HCT116 (cell line): ENCODE data around the gene KRT73. TPM values are rescaled to one million over a fixed set of nuclear protein-coding genes. Genes with fewer than 3 reads are reported as not detected.

Experiments used
- ATAC-seq: fragments of 200-7000 bp; cut with Tn5 transposase; 2 replicates; pipeline ENCODE4 v1.9.1; 2020; ENCODE audit warnings: mild to moderate bottlenecking, moderate library complexity
- BruUV-seq: library from RNA; stranded (reverse); fragments of 400-500 nt; replicated peaks from 2 replicates; lab custom pipeline; 2021; lab: Mats Ljungman, UMichigan
- CTCF ChIA-PET: fragments of 300-600 bp; sonication (Branson Sonifier 250); formaldehyde crosslinking; loops from one replicate; lab custom pipeline; 2021; ENCODE audit warnings: antibody characterized with exemption; lab: Charles Lee
- POLR2A ChIA-PET: fragments of 300-600, 350-600 bp; sonication (Branson Sonifier 250); formaldehyde crosslinking; loops from one replicate; lab custom pipeline; 2021; ENCODE audit warnings: antibody characterized with exemption; lab: Charles Lee
- RAD21 ChIA-PET, 2 experiments: fragments of 300-600 bp; sonication (Branson Sonifier 250); formaldehyde crosslinking; loops; one replicate each; lab custom pipeline; 2023; ENCODE audit warnings: low total read pairs in 2 of 2; ENCODE audit not compliant: uncharacterized antibody in 2 of 2, unreplicated experiment in 2 of 2, low non-redundant PET in 1 of 2; lab: Charles Lee
- DNase-seq: peaks from one replicate; pipeline ENCODE4 v3.0.0-alpha.2; 2010; ENCODE audit warnings: low read depth, low spot score
- H2AFZ ChIP-seq: fragments of 200-600 bp; shearing (Covaris generic), sonication (generic); 2 replicates; pipeline ENCODE4 v1.6.1; 2017; ENCODE audit warnings: low read depth, mixed run types, mixed read lengths, antibody characterized with exemption, low read length; ENCODE audit not compliant: poor library complexity, severe bottlenecking
- H3K27ac ChIP-seq: 2 replicates; pipeline ENCODE4 v1.5.1; 2012; ENCODE audit warnings: low read depth, low read length
- H3K27me3 ChIP-seq: fragments of 200-600 bp; sonication (generic); 2 replicates; pipeline ENCODE4 v1.6.1; 2016; ENCODE audit warnings: mixed run types, low read length, mixed read lengths; ENCODE audit not compliant: insufficient read depth
- H3K36me3 ChIP-seq, 2 experiments: fragments of 200-500 bp in 1 of 2; fragments of 200-600 bp in 1 of 2; sonication (Bioruptor generic) in 1 of 2; sonication (generic) in 1 of 2; 2 replicates each; pipeline versions ENCODE4 v1.5.1 to v1.6.1; 2014 to 2016; ENCODE audit warnings: low read length in 2 of 2, inconsistent platforms in 1 of 2, mixed read lengths in 1 of 2, mixed run types in 1 of 2; ENCODE audit not compliant: insufficient read depth in 2 of 2, control insufficient read depth in 1 of 2
- H3K4me1 ChIP-seq, 2 experiments: fragments of 200-600 bp in 1 of 2; sonication (generic) in 1 of 2; 2 replicates each; pipeline versions ENCODE4 v1.5.1 to v1.6.1; 2012 to 2017; ENCODE audit warnings: low read length in 2 of 2, inconsistent platforms in 1 of 2, mild to moderate bottlenecking in 1 of 2, mixed read lengths in 1 of 2, mixed run types in 1 of 2, moderate library complexity in 1 of 2; ENCODE audit not compliant: insufficient read depth in 2 of 2, control insufficient read depth in 1 of 2
- H3K4me2 ChIP-seq: fragments of 200-600 bp; sonication (generic); 2 replicates; pipeline ENCODE4 v1.6.1; 2017; ENCODE audit warnings: mixed run types, low read length, mixed read lengths
- H3K4me3 ChIP-seq, 2 experiments: fragments of 200-600 bp in 1 of 2; sonication (generic) in 1 of 2; replicated peaks in 1 of 2; 2 replicates each; pipeline ENCODE4 v1.5.1; 2011 to 2016; ENCODE audit warnings: low read length in 2 of 2, control low read depth in 1 of 2, low read depth in 1 of 2, mild to moderate bottlenecking in 1 of 2, mixed read lengths in 1 of 2, mixed run types in 1 of 2
- H3K79me2 ChIP-seq: fragments of 200-600 bp; sonication (generic); 2 replicates; pipeline ENCODE4 v1.6.1; 2017; ENCODE audit warnings: mild to moderate bottlenecking, mixed run types, low read length, moderate library complexity, mixed read lengths; ENCODE audit not compliant: insufficient read depth
- H3K9ac ChIP-seq: fragments of 200-600 bp; sonication (generic); 2 replicates; pipeline ENCODE4 v1.6.1; 2016; ENCODE audit warnings: low read length, mixed read lengths
- H3K9me2 ChIP-seq: fragments of 200-600 bp; sonication (generic), shearing (Covaris generic); 2 replicates; pipeline ENCODE4 v1.6.1; 2017; ENCODE audit warnings: mixed run types, mild to moderate bottlenecking, moderate library complexity; ENCODE audit not compliant: insufficient read depth
- H3K9me3 ChIP-seq, 2 experiments: fragments of 200-500 bp in 1 of 2; fragments of 200-600 bp in 1 of 2; sonication (Bioruptor generic) in 1 of 2; sonication (generic) in 1 of 2; 2 replicates each; pipeline ENCODE4 v1.6.1; 2014 to 2017; ENCODE audit warnings: low read length in 2 of 2, mixed read lengths in 2 of 2, inconsistent platforms in 1 of 2, low read depth in 1 of 2, mild to moderate bottlenecking in 1 of 2, mixed run types in 1 of 2, moderate library complexity in 1 of 2; ENCODE audit not compliant: control insufficient read depth in 1 of 2, insufficient read depth in 1 of 2
- H4K20me1 ChIP-seq: fragments of 200-600 bp; sonication (generic), shearing (Covaris generic); 2 replicates; pipeline ENCODE4 v1.6.1; 2017; ENCODE audit warnings: mixed run types, mild to moderate bottlenecking, moderate library complexity; ENCODE audit not compliant: insufficient read depth
- ATF3 ChIP-seq: IDR thresholded peaks from 2 replicates; pipeline ENCODE4 v1.6.1; 2012
- CBX3 ChIP-seq: IDR thresholded peaks from 2 replicates; pipeline ENCODE4 v1.6.1; 2012; ENCODE audit warnings: low read depth
- CEBPB ChIP-seq: IDR thresholded peaks from 2 replicates; pipeline ENCODE4 v1.6.1; 2012; ENCODE audit warnings: low read depth
- CTCF ChIP-seq, 3 experiments: fragments of 200-600 bp in 1 of 3; sonication (generic) in 1 of 3; IDR thresholded peaks in 2 of 3; conservative IDR thresholded peaks in 1 of 3; 2 replicates each; pipeline ENCODE4 v1.5.1; 2012 to 2017; ENCODE audit warnings: low read depth in 2 of 3, low read length in 2 of 3, antibody characterized with exemption in 1 of 3, borderline replicate concordance in 1 of 3, control low read depth in 1 of 3, mild to moderate bottlenecking in 1 of 3, mixed read lengths in 1 of 3, mixed run types in 1 of 3, moderate library complexity in 1 of 3; ENCODE audit not compliant: insufficient read depth in 1 of 3
- EGR1 ChIP-seq: IDR thresholded peaks from 2 replicates; pipeline ENCODE4 v1.6.1; 2012; ENCODE audit warnings: low read depth
- ELF1 ChIP-seq: IDR thresholded peaks from 2 replicates; pipeline ENCODE4 v1.6.1; 2012; ENCODE audit warnings: low read depth, borderline replicate concordance
- EZH2 ChIP-seq: fragments of 200-600 bp; sonication (generic); IDR thresholded peaks from 2 replicates; pipeline ENCODE4 v1.6.1; 2017; ENCODE audit warnings: antibody characterized with exemption, mixed run types
- FOSL1 ChIP-seq: IDR thresholded peaks from 2 replicates; pipeline ENCODE4 v1.6.1; 2012; ENCODE audit warnings: low read depth
- JUND ChIP-seq: IDR thresholded peaks from 2 replicates; pipeline ENCODE4 v1.6.1; 2012
- MAX ChIP-seq: IDR thresholded peaks from 2 replicates; pipeline ENCODE4 v1.6.1; 2012
- POLR2A ChIP-seq: IDR thresholded peaks from 2 replicates; pipeline ENCODE4 v1.7.0; 2011; ENCODE audit warnings: borderline replicate concordance; ENCODE audit not compliant: insufficient read depth, insufficient read length; ENCODE audit errors: extremely low read depth
- POLR2AphosphoS5 ChIP-seq: IDR thresholded peaks from 2 replicates; pipeline ENCODE4 v1.6.1; 2011; ENCODE audit warnings: mild to moderate bottlenecking, low read depth, low read length, moderate library complexity
- RAD21 ChIP-seq: IDR thresholded peaks from 2 replicates; pipeline ENCODE4 v1.6.1; 2012; ENCODE audit warnings: low read depth, mild to moderate bottlenecking
- SIN3A ChIP-seq: IDR thresholded peaks from 2 replicates; pipeline ENCODE4 v1.6.1; 2012; ENCODE audit warnings: low read depth
- SP1 ChIP-seq: IDR thresholded peaks from 2 replicates; pipeline ENCODE4 v1.6.1; 2012; ENCODE audit warnings: low read depth
- SRF ChIP-seq: IDR thresholded peaks from 2 replicates; pipeline ENCODE4 v1.6.1; 2012; ENCODE audit warnings: low read depth
- TCF7L2 ChIP-seq: IDR thresholded peaks from 2 replicates; pipeline ENCODE4 v1.7.0; 2011; ENCODE audit warnings: borderline replicate concordance, inconsistent platforms; ENCODE audit not compliant: insufficient read depth, insufficient read length; ENCODE audit errors: extremely low read depth
- ZBTB33 ChIP-seq: IDR thresholded peaks from 2 replicates; pipeline ENCODE4 v1.6.1; 2011; ENCODE audit warnings: mild to moderate bottlenecking, low read length, moderate library complexity; ENCODE audit not compliant: insufficient replicate concordance; ENCODE audit errors: extremely low read depth
- ZFX ChIP-seq: fragments of 450-650 bp; IDR thresholded peaks from 2 replicates; pipeline ENCODE4 v1.6.1; 2017
- ZNF274 ChIP-seq: fragments of 200-500 bp; sonication (Bioruptor generic); IDR thresholded peaks from 2 replicates; pipeline ENCODE4 v1.6.1; 2014; ENCODE audit warnings: mild to moderate bottlenecking, low read depth, low read length, inconsistent platforms
- intact Hi-C: fragments of 100-400 bp; cut with micrococcal nuclease; formaldehyde crosslinking; loops from 2 replicates; pipeline ENCODE4 v1.10.0; 2022
- total RNA-seq: library from RNA; stranded (reverse); gene quantifications from one replicate; pipeline ENCODE4 v1.2.1, GENCODE V29; 2021; ENCODE audit not compliant: unreplicated experiment

KRT73 gene
- total RNA-seq, 1 experiment from 2014 or later = not detected

GRCh38 chr12:52622349-52622748, 4.0 kb upstream of the KRT73 start:
- Histone ChIP-seq H3K36me3 (no peaks in the 10 kb centered on the region), H4K20me1 (no peaks in the 10 kb centered on the region), H3K9me2 (no peaks in the 10 kb centered on the region), H3K79me2 (no peaks in the 10 kb centered on the region), H3K27ac (no peak overlapping the region), H3K9me3 (no peaks in the 10 kb centered on the region; a peak in 1 of 4 replicates), H3K9ac (no peak overlapping the region), H3K4me2 (no peak overlapping the region), H2AFZ (no peak overlapping the region), H3K4me1 (no peaks in the 10 kb centered on the region), H3K4me3 (no peak overlapping the region), H3K27me3 (no peaks in the 10 kb centered on the region)
- no TSS peak for BruUV-seq
- intact Hi-C loops = no loop called here
- ATAC-seq = no peak
- ChIA-PET POLR2A (no interaction called here), CTCF (no interaction called here), RAD21 (no interaction called here)
- DNase-seq = no peak
- no peak for TF ChIP-seq TCF7L2
- TF ChIP-seq EGR1 = no peak
- no peak for TF ChIP-seq ATF3
- no peak for TF ChIP-seq RAD21
- no peak for TF ChIP-seq SIN3A
- no peak for TF ChIP-seq MAX
- no peak for TF ChIP-seq ZFX
- no peak for TF ChIP-seq ZNF274
- TF ChIP-seq ZBTB33 = no peak
- no peak for TF ChIP-seq SRF
- no peak for TF ChIP-seq JUND
- no peak for TF ChIP-seq ELF1
- no peak for TF ChIP-seq POLR2AphosphoS5
- TF ChIP-seq SP1 = no peak
- TF ChIP-seq POLR2A = no peak
- no peak for TF ChIP-seq CTCF (IDR thresholded peaks at IDR 0.05 in 2 of 3, conservative IDR thresholded peaks at IDR 0.05 in 1 of 3; ENCODE audit: borderline replicate concordance in 1 of 3, insufficient read depth in 1 of 3, low read depth in 2 of 3, low read length in 2 of 3)
- TF ChIP-seq CBX3 = no peak
- no peak for TF ChIP-seq CEBPB
- TF ChIP-seq FOSL1 = no peak
- no peak for TF ChIP-seq EZH2
